Stimulated activated CD4-positive, alpha-beta T cell treated with anti-CD3 and anti-CD28 coated beads, Interleukin-15, amount 100 ng/mL, for 48 hours (primary cell): ENCODE data around the gene BBLN.
"Not testable (repeated sequence)": the region's sequence is repeated elsewhere in the genome, so short reads cannot be mapped to it uniquely, and the experiment has no call there.

Source experiments
- DNase-seq, 2 donors: peaks; one replicate each; pipeline ENCODE4 v3.0.0-alpha.2; 2020; ENCODE audit warnings: low read depth in 2 of 2

BBLN gene

GRCh38 chr9:128159784-128160602, at the start of gene BBLN:
Gene BBLN, plus strand, starts transcription at chr9:128160265. Its CDS starts 143 bp downstream, at chr9:128160408.
- DNase-seq = peak; percentile 89 to 93

GRCh38 chr9:128111726-128112125, 48.3 kb upstream of the BBLN start:
- DNase-seq = not testable (repeated sequence)

- DNase-seq = no peak
Observed at GRCh38 chr9:128113526-128114325, 46.3 kb upstream of the BBLN start.

GRCh38 chr9:128114326-128115186, 45.5 kb upstream of the BBLN start:
- no peak for DNase-seq

- DNase-seq = no peak
Observed at GRCh38 chr9:128115187-128116103, 44.6 kb upstream of the BBLN start.

GRCh38 chr9:128116104-128117083, 43.7 kb upstream of the BBLN start:
- no peak for DNase-seq

- peak; percentile 88 to 95 for DNase-seq
Observed at GRCh38 chr9:128117613-128118471, 42.2 kb upstream of the BBLN start.

GRCh38 chr9:128118472-128118857, 41.6 kb upstream of the BBLN start:
- no peak for DNase-seq

- no peak for DNase-seq
Observed at GRCh38 chr9:128118971-128119665, 40.9 kb upstream of the BBLN start.

- DNase-seq = no peak
Observed at GRCh38 chr9:128120061-128120740, 39.9 kb upstream of the BBLN start.

- no peak for DNase-seq
Observed at GRCh38 chr9:128120741-128121465, 39.2 kb upstream of the BBLN start.

- DNase-seq = no peak
Observed at GRCh38 chr9:128121466-128121810, 38.6 kb upstream of the BBLN start.

- DNase-seq = no peak
Observed at GRCh38 chr9:128121924-128122808, 37.9 kb upstream of the BBLN start.

GRCh38 chr9:128122809-128123175, 37.3 kb upstream of the BBLN start:
- no peak for DNase-seq

GRCh38 chr9:128123451-128124080, 36.5 kb upstream of the BBLN start:
- no peak for DNase-seq
